ENCODE results near the gene SCLY. TPM values are rescaled to one million over a fixed set of nuclear protein-coding genes. Genes with fewer than 3 reads are reported as not detected.

Gene SCLY
- total and polyA plus RNA-seq, 10 donors, result 5.8 to 22.7 (median 14.6) TPM

DNA sequence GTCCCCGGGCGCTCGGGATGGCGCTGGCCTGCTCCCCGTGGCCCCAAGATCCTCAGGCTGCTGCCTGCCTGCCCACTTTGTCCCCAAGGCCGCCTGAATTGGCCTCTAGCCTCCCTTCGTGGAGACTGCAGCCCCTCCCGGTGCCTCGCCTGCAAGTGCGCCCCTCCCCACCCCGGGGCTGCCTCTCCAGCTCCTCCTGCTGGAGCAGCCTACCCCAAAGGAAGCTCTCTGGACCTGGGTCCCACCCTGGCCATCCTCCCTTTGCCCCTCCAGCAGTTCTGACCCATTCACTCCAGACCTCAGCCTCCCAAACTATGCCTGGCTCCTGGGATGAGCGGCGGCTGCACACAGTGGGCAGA, 45.5 kb downstream of the SCLY start:
- intact Hi-C loops (cut with DNase I; ENCODE audit: low total_unique reads), result no loop called here
- no peak overlapping the region for H3K27ac ChIP-seq
- H3K4me1 ChIP-seq, result peaks cover 15 to 40% (median 32%) of the 10 kb centered on the region in 6 donors
- no peak for TF ChIP-seq POLR2A (IDR thresholded peaks at IDR 0.05)
- TF ChIP-seq, protein P1, sequence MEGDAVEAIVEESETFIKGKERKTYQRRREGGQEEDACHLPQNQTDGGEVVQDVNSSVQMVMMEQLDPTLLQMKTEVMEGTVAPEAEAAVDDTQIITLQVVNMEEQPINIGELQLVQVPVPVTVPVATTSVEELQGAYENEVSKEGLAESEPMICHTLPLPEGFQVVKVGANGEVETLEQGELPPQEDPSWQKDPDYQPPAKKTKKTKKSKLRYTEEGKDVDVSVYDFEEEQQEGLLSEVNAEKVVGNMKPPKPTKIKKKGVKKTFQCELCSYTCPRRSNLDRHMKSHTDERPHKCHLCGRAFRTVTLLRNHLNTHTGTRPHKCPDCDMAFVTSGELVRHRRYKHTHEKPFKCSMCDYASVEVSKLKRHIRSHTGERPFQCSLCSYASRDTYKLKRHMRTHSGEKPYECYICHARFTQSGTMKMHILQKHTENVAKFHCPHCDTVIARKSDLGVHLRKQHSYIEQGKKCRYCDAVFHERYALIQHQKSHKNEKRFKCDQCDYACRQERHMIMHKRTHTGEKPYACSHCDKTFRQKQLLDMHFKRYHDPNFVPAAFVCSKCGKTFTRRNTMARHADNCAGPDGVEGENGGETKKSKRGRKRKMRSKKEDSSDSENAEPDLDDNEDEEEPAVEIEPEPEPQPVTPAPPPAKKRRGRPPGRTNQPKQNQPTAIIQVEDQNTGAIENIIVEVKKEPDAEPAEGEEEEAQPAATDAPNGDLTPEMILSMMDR (IDR thresholded peaks at IDR 0.05 in 8 of 11, conservative IDR thresholded peaks at IDR 0.05 in 3 of 11), result no peak
- no peak for TF ChIP-seq POLR2AphosphoS5 (IDR thresholded peaks at IDR 0.05)
- H3K4me3 ChIP-seq, result no peak overlapping the region
- no peaks in the 10 kb centered on the region for H3K36me3 ChIP-seq
- no peaks in the 10 kb centered on the region for H3K27me3 ChIP-seq (replicated peaks in 1 of 7)
- H3K9me3 ChIP-seq, result peaks cover 0 to 7% (median 2%) of the 10 kb centered on the region in 8 donors
- DNase-seq, result no peak
- WGBS, 5 donors, result 86 to 100% (median 89%) methylated on average over 4 to 13 of the region's 13 CpGs

DNA sequence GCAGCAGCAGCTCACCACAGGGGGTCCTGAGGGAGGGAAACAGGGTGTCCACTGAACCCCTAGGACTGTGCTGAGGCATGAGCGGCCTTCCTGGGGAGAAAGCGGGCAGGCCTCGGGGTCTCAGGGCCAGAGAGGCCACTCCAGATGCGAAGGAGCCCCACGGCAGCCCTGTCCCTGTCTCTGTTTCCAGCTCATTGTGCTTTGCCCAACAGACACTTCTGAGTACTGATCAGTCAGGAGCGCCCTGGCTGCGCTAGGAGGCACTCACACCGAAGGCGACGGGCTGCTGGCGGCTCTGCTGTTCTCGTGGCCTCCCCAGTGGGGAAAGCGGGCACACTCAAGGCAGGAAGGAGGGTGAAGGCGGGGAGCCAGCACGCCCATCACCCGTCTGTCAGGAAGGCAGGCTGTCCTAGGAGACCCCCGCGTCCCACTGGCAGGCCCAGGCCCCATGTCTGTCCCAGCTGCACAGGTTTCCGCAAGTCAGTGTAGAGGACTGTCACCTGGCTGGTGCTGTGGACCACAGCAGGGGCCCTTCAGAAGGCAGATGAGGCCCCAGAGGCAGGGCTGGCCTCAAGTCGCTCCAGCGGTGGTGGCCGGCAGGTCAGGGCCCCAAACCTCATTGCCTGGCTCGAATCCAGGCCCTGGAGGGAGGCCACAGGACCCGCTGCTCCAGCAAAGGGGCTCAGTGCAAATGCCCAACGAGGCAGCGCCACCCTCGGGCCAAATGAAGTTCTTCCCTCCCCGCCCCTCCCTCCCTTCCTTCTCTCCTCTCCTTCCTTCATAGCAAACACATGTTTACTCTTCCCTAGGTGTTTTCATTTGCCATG, 46.1 kb downstream of the SCLY start:
- Histone ChIP-seq H3K9me3 (peaks cover 0 to 13% (median 8%) of the 10 kb centered on the region in 8 donors), H3K27me3 (replicated peaks in 1 of 7) (no peaks in the 10 kb centered on the region), H3K27ac (peak overlapping the region in 4 of 8 donors; percentile 34 to 67 (median 50)), H3K4me3 (peak overlapping the region in 4 of 8 donors; percentile 6 to 56 (median 16)), H3K4me1 (peaks cover 15 to 40% (median 32%) of the 10 kb centered on the region in 6 donors), H3K36me3 (no peaks in the 10 kb centered on the region)
- intact Hi-C loops (cut with DNase I; ENCODE audit: low total_unique reads), result no loop called here
- TF ChIP-seq POLR2A (IDR thresholded peaks at IDR 0.05) (no peak), POLR2AphosphoS5 (IDR thresholded peaks at IDR 0.05) (no peak)
- TF ChIP-seq, protein P1 (IDR thresholded peaks at IDR 0.05 in 8 of 11, conservative IDR thresholded peaks at IDR 0.05 in 3 of 11), result peak in 8 of 11 experiments; percentile 9 to 56 (median 35)
- WGBS, 5 donors, result 59 to 77% (median 72%) methylated on average over 12 to 28 of the region's 28 CpGs
- DNase-seq, result peak; percentile 84

DNA sequence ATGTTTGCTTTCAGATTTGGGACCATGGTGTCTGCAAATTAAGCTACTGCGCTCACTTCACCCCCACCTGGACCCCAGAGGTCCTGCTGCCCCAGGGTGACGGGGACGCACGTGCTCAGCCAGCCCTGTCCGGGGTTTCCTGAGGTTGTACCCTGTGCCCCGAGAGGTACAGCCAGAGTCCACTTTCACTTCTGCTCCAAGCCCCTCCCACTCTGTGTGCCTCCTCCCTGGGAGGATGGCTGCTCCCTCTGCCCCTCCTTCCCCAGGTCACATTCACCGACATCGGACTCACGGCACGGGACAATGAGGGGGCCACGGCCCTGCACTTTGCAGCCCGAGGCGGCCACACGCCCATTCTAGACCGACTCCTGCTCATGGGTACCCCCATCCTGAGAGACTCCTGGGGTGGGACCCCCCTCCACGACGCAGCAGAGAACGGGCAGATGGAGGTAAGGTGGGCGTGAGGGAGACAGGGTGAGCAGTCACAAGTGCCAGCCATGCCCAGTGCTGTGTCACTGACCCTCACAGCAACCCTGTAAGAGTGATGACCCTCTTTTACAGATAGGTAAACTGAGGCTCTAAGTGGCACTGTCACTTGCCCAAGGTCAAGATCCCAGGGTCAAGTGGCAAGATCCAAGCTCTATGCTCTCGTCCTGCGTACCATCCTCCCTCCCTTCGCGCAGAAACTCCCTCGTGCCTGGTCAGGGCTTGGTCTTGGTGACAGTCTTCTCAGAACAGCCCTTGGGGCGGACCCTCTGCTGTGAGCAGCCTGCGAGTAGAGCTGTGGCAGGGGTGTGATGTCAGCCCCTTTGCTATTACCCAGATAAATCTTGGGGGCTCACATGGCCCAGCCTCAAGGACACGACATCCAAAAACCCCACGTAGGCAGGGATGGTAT, 47.0 kb downstream of the SCLY start:
- intact Hi-C loops (cut with DNase I; ENCODE audit: low total_unique reads), result no loop called here
- peak; percentile 90 for DNase-seq
- Histone ChIP-seq H3K4me1 (peaks cover 15 to 40% (median 32%) of the 10 kb centered on the region in 6 donors), H3K27me3 (replicated peaks in 1 of 7) (no peaks in the 10 kb centered on the region), H3K9me3 (peaks cover 5 to 22% (median 17%) of the 10 kb centered on the region in 8 donors), H3K4me3 (peak overlapping the region in 5 of 8 donors; percentile 6 to 56 (median 15)), H3K36me3 (no peaks in the 10 kb centered on the region), H3K27ac (peak overlapping the region in 5 of 8 donors; percentile 33 to 67 (median 41))
- 64 to 80% (median 76%) methylated on average over 27 to 28 of the region's 28 CpGs for WGBS, 5 donors
- TF ChIP-seq, protein P1 (IDR thresholded peaks at IDR 0.05 in 8 of 11, conservative IDR thresholded peaks at IDR 0.05 in 3 of 11), result peak in 1 of 11 experiments; percentile 12
- TF ChIP-seq POLR2AphosphoS5 (IDR thresholded peaks at IDR 0.05) (peak; percentile 16 to 57 (median 39)), POLR2A (IDR thresholded peaks at IDR 0.05) (no peak)

Data from spleen (tissue), 11 donors.